ENCODE data around the gene CPZ.
"Not testable (repeated sequence)": the region's sequence is repeated elsewhere in the genome, so short reads cannot be mapped to it uniquely, and the experiment has no call there.

CPZ gene

GRCh38 chr4:8557151-8558076, 35.2 kb upstream of the CPZ start:
- DNase-seq: no peak

- no peak for DNase-seq
Measured at GRCh38 chr4:8558080-8558960, 34.2 kb upstream of the CPZ start.

GRCh38 chr4:8559011-8559410, 33.6 kb upstream of the CPZ start:
- DNase-seq: no peak

DNA sequence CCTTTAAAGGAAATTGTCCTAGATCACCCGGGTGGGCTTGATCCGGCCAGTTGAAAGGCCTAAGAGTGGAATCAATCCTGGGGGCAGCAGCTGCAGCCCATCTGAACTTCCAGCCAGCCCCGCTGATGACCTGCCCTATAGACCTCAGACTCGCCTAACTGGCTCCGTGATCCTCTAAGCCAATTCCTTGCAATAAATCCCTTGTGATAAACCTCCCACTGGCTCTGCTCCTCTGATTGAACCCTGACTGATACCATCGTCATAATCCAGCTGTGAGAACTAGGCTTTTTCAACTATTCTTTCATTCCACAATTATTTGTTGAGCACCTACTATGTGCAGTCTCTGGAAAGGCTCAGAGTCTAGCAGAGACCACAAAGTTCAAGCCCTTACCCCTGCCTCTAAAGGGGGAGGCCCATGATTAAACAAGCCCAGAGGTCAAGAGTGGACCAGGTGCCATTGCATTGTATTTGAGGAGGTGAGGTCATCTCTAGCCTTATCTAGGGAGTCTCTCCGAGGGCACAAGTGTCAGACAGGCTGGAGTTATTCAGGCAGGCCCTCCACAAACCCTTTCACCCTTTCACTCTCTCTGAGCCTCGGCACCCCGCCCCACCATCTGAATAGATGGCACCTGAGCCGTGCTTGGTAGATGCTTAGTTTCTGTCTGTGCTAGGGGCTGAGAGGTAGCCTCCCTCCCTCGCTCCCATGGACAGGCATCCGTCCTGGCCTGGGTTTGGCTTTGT, 32.9 kb upstream of the CPZ start:
- DNase-seq: no peak

DNA sequence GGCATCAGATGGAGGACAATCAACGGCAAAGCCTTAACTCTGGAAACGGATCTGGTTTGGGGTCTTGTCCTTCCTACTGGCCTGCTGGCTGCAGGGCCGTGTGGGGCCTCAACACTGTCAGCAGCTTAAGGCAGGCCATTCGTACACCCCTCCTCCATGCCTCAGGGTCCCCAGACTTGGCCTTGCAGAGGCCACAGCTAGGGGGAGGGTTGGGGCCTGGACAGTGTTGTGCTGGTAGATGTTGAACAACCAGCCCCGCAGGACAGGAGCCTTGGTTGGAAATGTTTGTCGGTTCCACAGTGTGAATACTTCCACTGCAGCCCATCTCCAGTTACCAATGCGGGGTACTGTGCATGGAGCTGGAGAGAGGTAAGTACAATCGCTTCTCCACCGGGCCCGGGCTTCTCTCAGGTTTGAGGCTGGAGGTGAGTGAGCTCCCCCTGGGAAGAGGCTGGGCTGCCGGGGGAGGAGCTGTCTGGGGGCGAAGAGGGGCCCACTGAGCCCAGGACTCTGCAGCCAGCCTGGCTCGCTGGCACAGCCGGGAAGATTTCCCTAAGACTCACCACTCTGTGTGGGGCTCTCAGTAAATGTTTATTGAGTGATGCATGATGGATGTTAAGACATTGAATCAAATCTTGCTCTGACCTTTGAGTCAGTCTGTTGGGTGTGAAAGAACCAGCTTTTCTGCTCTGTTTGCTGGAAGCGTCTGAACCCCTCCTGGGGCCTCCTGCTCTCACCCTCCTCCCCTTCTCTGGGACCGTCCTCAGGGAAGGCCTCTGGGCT, 32.1 kb upstream of the CPZ start:
- no peak for DNase-seq

DNA sequence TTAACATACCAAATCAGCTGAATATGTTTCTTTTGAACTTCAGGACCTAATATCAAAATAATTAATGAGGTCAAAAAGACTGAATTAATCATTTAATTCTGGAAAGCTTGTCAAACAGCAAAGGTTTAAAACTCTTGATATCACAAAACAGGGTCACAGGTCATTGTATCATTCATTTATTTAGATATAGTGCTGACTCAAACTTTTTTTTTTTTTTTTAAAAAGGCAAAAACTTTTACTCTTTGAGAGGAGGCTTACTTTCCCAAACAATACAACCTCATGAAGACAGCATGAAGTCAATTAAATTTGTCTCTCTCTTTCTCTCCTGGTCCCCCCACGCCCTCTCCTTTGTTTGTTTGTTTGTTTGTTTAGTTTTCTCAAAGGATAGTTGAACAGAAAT, 28.0 kb upstream of the CPZ start:
- DNase-seq: no peak

DNA sequence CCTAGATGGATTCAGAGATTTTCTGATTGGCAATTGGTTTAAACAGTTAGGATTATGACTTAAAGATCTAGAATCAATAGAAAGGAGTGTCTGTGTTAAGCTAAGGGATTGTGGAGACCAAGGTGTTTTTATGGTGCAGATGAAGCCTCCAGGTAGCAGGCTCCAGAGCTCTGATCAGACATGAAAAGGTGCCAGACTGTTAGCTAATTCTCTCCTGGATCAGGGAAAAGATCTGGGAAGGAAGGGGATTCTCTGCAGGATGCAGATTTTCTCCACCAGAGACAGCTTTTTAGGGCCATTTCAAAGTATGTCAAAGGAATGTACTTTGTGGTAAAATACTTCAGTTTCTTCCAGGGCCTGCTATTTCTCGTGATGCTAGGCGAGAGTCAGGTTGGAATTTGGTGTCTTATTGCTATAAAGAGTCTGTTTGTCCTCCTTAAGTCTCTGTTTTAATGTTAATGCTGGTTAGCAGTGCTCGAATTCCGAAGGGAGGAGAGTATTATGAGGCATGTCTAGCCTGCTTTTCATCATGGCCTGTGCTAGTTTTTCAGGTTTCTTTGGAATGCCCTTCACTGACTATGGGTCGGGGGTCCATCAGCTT, 24.4 kb upstream of the CPZ start:
- no peak for DNase-seq

DNA sequence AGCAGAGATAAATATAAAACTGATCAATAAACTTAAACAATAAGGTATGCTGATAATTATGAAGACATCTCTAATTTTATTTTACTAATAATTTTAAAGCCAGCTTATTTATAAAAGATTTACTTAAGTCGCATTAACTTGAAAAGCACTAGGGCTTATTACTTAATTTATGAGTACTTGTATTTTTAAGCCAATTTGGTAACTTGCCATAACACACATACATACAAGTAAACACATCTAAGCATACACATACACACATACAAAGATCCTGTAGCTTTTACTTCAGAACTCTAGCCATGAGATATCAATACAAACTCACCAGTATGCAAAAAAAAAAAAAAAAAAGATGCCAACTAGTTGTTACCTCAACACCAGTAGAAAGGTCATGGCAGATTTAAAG, 22.4 kb upstream of the CPZ start:
- DNase-seq: no peak

DNA sequence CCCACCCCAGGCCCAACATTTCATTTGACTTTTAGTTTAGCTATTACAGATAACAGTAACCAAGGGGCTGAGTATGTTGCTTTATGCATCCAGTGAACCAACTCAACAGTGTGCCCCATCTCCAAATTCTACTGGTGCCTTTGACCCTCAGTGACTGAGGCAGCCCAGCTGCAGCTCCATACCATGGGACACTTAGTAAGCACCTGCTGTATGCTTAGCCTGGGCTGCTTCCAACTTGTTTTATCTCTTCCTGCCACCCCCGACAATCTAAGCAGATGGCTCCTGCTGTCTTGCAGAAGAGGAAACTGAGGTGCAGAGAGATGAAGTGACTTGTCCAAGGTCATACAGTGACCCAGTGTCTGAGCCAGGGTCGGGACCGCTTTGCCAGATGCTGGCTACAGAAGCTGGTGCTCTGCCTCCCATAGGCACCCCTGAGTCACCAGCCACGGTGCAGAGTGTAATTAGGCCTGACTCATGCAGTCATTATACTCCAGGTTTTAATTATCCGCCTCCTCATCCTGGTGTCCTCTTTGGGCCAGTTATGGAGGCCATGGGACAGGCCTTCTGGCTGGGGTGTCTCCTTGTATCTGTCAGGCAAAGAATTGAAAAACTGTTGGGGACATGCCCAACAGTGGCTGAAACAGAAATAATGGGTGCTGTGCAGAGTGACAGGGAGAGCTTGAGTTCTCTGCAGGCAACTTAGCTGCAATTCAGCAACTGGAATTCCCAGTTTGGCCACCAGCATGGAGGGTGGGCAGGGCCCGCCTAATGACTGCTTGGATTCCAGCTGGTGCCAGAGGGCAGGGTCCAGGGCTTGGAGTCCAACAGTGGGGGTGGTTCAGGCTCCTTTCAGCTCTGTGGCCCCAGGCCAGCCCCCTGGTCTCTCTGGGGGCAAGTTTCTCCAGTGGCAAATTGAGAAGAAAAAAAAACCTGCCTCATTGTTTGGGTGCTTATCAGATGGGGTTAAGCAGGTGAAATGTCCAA, 20.6 kb upstream of the CPZ start:
- DNase-seq: no peak

GRCh38 chr4:8573266-8573665, 19.3 kb upstream of the CPZ start:
- no peak for DNase-seq

DNA sequence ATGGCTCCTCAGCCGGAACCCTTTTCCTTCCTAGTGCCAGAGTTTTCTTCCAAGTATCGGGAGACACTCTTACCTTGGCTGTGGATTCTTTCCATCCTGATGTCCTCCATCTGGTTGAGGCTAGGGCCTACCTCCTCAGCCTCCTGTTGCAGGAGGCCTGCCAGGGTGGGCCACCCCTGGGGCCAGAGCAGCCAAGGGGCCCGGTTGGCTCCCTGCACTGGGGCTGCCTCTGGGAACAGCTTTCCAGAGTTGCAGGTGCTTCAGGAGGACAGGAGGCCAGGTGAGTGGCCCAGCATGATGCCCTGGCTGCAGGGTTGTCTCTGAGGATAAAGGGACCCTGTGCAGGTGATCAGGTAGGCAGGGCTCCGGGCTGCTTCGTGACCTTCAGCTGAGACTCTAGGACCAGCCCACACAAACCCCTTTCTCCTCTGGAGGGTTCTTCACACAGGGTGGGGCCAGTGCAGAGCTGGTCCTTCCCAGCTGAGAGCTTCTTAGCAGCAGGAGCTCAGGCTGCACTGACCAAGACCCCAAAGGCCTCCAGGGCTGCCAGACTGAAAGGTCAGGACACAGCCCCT, 17.7 kb upstream of the CPZ start:
- DNase-seq: no peak

DNA sequence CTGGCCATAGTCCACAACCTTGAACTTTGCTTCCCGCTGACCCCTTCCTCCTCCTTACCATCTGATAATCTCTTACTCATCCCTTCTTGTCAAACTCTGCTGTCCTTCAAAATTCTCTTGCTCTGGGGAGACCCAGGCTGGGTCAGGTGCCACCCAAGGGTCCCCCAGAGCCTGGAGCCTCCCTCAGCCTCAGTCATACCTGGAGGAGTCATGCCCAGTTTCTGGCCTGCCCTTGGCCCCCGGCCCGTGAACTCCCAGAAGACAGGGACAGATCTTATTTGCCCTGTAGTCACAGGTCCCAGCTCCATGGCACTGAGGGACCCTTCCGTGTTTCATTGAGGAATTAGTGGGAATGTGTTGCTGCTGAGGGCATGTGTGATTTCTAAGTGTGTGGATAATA, 17.1 kb upstream of the CPZ start:
- no peak for DNase-seq

GRCh38 chr4:8576591-8576990, 16.0 kb upstream of the CPZ start:
- not testable (repeated sequence) for DNase-seq

- DNase-seq: no peak
Measured at GRCh38 chr4:8577046-8577445, 15.5 kb upstream of the CPZ start.

DNA sequence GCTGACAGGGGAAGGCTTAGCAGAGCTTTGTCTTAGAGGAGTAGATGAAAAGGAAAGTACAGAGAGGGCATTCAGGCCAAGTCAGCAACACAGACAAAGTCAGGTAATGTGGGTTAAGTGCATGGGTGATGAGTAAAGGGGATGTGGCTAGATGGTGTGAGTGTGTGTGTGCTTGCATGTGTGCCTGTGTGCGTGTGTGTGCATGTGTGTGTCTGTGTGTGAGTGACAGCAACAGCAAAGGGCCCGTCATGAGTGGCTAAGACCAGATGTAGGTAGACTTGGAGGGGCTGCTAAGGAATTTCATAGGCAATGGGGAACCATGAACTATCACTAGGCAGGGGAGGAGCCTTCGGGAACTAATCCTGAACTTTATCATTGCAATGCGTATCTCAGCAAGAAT, 14.6 kb upstream of the CPZ start:
- DNase-seq: no peak

DNA sequence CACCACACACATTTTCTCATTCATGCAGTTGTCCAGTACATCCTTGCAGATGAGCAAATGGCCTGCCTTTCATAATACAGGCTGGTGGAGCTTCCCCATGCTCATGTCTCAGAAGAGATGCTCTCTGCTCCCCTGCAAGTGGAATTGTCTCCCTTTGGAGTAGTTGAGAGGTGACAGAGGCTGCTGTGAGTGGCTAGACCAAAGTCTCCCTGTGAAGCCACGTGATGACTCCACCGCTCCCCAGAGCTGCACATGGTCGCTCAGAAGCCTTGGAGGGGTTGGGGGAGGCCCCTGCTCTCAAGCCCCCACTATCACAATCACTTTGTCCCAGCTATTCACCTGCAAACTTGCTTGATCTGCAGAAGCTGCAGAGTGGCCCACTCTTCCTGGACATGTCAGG, 13.8 kb upstream of the CPZ start:
- DNase-seq: no peak

DNA sequence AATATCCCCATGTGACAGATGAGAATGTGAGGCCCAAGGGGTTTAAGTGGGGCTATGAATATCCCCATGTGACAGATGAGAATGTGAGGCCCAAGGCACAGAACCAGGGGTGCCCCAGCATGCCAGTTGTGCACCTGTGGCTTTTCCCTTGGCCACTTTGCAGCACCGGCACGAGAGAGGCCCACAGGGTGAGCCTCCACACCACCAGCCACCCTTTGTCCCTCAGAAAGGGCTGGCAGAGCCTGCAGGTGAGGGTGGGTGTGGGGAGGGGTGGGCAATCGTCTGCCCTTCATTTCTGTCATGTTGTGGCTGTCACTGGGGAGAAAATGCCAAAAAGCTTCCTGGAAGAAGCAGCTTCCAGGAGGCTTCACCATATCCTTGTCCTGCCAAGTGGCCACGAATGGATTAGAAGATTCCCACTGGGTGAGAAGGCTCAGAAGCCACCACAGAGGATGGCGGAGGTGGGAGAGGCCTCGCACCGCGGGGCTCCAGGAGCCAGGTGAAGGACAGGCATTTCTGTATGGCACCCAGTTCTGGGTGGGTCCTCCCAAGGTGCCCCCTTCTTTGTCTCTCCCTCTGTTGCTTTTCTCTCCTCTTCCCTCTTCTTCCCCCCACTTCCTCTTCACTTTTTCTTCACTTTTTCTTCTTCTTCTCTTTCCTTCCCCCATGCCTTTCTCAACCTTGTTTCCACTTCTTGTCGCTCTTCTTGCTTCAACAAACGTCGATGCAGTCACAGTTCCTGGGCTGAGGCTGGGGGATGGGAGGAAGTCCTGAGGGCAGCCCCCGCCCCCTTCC, 12.8 kb upstream of the CPZ start:
- no peak for DNase-seq

- DNase-seq: peak; percentile 30 to 48
Measured at GRCh38 chr4:8580321-8581093, 12.1 kb upstream of the CPZ start, which contains the start of gene GPR78. Gene GPR78, plus strand, starts transcription at chr4:8580392. Its CDS starts 591 bp downstream, at chr4:8580983.
